Thymus (tissue), 11 donors: ENCODE measurements around the gene MAD2L1BP. TPM values are rescaled to one million over a fixed set of nuclear protein-coding genes. Genes with fewer than 3 reads are reported as not detected.

Experiments used
- DNase-seq, 9 donors: peaks; one replicate each; pipeline ENCODE4 v3.0.0-alpha.2; 2013; ENCODE audit warnings: low spot score in 9 of 9, low read depth in 6 of 9, missing footprints in 1 of 9
- H3K27ac ChIP-seq, 2 donors: one replicate each; pipeline ENCODE4 v1.5.1; 2013; ENCODE audit warnings: control low read depth in 1 of 2, low read depth in 1 of 2, low read length in 1 of 2, mild to moderate bottlenecking in 1 of 2, moderate library complexity in 1 of 2
- H3K27me3 ChIP-seq, 2 donors: one replicate each; pipeline ENCODE4 v1.5.1; 2013; ENCODE audit warnings: low read length in 1 of 2; ENCODE audit not compliant: control insufficient read depth in 2 of 2, insufficient read depth in 1 of 2
- H3K36me3 ChIP-seq, 2 donors: one replicate each; pipeline ENCODE4 v1.5.1; 2013; ENCODE audit warnings: low read length in 1 of 2, mild to moderate bottlenecking in 1 of 2, moderate library complexity in 1 of 2; ENCODE audit not compliant: control insufficient read depth in 2 of 2, insufficient read depth in 2 of 2
- H3K4me1 ChIP-seq, 2 donors: one replicate each; pipeline ENCODE4 v1.5.1; 2013; ENCODE audit warnings: low read length in 2 of 2; ENCODE audit not compliant: control insufficient read depth in 2 of 2, insufficient read depth in 2 of 2
- H3K4me3 ChIP-seq, 2 donors: one replicate each; pipeline ENCODE4 v1.5.1; 2013; ENCODE audit warnings: low read length in 2 of 2, control low read depth in 1 of 2, mild to moderate bottlenecking in 1 of 2
- H3K9me3 ChIP-seq, 2 donors: one replicate each; pipeline ENCODE4 v1.5.1; 2013; ENCODE audit warnings: low read length in 1 of 2, mild to moderate bottlenecking in 1 of 2; ENCODE audit not compliant: control insufficient read depth in 2 of 2, insufficient read depth in 1 of 2
- WGBS: extraction: QIAGEN DNeasy Blood & Tissue Kit; methylation state at CpG from one replicate; pipeline ENCODE4 v1.1.7; 2013; 5-methylcytosine and 5-hydroxymethylcytosine counted together
- polyA plus RNA-seq: library from polyadenylated mRNA; stranded (reverse); fragments of 200-250 nt; gene quantifications from one replicate; pipeline ENCODE4 v1.2.3, GENCODE V29; 2013
- total RNA-seq: library from RNA; stranded (reverse); fragments of 120-200 nt; gene quantifications from one replicate; pipeline ENCODE4 v1.2.4, GENCODE V29; 2013
- donor health status: healthy.

Gene MAD2L1BP
- total and polyA plus RNA-seq, 2 donors, result 33.9 to 48.4 TPM

DNA sequence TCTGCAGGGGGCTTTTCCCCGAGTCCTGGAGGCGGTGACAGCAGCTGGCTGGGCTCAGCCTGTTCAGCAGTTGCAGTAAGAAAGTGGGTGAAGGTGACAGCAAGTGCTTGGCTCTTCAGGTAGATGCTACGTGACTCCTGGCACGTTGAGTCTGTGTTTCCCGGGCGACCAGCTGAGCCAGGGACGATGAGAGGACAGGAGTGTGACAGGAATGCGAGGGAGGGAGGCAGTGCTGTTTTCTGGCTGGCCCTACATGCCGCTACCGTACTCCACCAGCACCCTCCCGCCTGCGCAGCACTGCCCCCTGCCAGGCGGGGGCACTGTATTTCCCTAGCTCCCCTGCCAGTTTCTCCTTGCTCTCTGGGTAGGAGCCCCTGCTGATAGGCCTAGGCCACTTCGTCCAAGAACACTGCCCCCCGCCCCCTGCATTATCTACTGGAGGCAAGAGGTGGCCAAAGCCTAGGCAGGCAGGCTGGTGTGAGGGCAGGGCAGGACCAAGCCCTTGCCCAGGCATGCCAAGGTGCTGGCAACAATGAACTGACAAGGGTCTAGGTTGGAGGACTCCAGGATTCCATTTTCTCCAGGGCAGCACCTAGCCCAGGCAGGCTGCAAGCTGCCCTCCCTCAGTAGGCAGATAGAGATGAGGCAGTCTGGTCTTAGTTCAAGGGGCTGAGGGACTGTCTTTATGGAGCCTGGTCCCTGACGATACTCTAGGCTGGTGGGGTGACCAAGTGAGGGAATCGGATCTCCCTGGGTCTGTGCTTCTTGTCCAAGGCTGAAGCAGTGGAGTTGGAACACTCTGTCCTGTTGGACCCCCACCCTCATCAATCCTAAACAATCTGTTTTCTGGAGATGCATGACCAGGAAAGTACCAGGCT is 32.8 kb downstream of the MAD2L1BP start:
- H3K27me3 ChIP-seq, result peaks cover 0 to 5% of the 10 kb centered on the region in 2 donors
- peaks cover 4 to 32% of the 10 kb centered on the region in 2 donors for H3K4me1 ChIP-seq
- 33% methylated on average over 17 of the region's 17 CpGs for WGBS
- H3K36me3 ChIP-seq, result peaks cover 31 to 33% of the 10 kb centered on the region in 2 donors
- H3K9me3 ChIP-seq, result no peaks in the 10 kb centered on the region
- peak overlapping the region in 1 of 2 donors; percentile 48 for H3K27ac ChIP-seq
- no peak overlapping the region for H3K4me3 ChIP-seq
- peak in 5 of 9 donors; percentile 28 to 69 (median 42) for DNase-seq

DNA sequence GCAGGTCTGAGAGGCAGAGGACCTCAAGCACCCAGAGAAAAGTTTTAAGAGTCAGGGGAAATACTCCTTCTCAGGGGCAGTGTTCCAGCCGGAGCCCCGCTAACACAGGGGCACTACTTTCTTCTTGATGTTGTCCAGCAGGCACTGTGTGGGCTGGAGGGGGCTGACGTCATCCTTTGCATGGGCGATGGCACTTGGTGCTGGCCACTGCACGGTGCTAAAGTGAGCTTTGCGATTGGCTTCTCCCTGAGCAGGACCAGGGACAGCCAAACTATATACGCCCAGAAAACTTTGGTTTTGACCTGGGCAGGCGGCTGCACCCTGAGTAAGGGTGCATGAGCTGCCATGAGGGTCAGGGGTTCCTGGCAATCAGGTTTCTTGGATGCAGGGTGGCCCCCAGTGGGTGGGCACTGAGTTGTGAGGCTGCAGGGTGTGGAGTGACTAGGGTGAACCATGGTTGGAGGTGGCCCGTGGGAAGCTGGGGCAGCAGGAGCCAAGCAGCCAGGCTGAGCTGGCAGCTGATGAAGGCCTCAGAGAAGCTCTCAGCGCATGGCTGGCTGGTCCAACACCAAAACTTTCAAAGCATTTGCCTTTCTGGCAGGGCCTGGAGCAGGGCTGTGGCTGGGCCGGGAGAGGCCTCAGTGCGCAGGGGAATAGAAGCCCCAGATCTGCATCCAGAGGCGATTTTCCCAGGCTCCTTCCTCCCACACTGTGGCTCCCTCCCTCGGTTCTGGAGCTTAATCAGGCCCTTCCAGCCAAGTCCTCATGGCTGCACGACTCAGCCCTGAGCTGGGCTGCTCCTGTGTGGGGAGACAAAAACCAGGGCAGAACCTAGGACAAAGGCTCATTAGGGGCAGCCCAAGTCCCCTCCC is 33.6 kb downstream of the MAD2L1BP start:
- peaks cover 40 to 42% of the 10 kb centered on the region in 2 donors for H3K36me3 ChIP-seq
- no peak overlapping the region for H3K4me3 ChIP-seq
- no peaks in the 10 kb centered on the region for H3K9me3 ChIP-seq
- peaks cover 0 to 5% of the 10 kb centered on the region in 2 donors for H3K27me3 ChIP-seq
- peaks cover 4 to 32% of the 10 kb centered on the region in 2 donors for H3K4me1 ChIP-seq
- WGBS, result 94% methylated on average over 15 of the region's 15 CpGs
- DNase-seq, result no peak
- peak overlapping the region in 1 of 2 donors; percentile 32 for H3K27ac ChIP-seq

GRCh38 chr6:43669922-43670622 is 34.4 kb downstream of the MAD2L1BP start:
- Histone ChIP-seq H3K27me3 (peaks cover 0 to 5% of the 10 kb centered on the region in 2 donors), H3K9me3 (no peaks in the 10 kb centered on the region), H3K27ac (peak overlapping the region in 1 of 2 donors; percentile 32), H3K36me3 (peaks cover 48 to 50% of the 10 kb centered on the region in 2 donors), H3K4me1 (peaks cover 4 to 32% of the 10 kb centered on the region in 2 donors), H3K4me3 (no peak overlapping the region)
- WGBS, result 94% methylated on average over 6 of the region's 6 CpGs
- peak in 1 of 9 donors; percentile 34 for DNase-seq

DNA sequence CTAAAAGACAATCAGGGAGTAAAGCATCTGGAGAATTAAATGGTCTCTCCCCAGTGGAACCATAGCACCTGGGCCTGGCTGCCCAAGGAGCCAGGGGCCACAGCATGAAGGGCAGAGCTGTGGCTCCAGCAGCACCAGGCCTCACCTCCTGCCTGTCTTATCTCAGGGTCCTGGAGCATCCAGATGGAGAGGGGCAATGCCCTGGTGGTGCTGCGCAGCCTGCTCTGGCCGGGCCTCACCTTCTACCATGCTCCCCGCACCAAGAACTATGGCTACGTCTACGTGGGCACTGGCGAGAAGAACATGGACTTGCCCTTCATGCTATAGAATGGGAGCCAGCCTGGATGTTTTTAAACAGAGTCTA is 35.0 kb downstream of the MAD2L1BP start:
- no peak for DNase-seq
- Histone ChIP-seq H3K9me3 (no peaks in the 10 kb centered on the region), H3K27me3 (peaks cover 0 to 5% of the 10 kb centered on the region in 2 donors), H3K4me3 (no peak overlapping the region), H3K27ac (no peak overlapping the region), H3K4me1 (peaks cover 4 to 32% of the 10 kb centered on the region in 2 donors), H3K36me3 (peaks cover 53 to 55% of the 10 kb centered on the region in 2 donors)
- 99% methylated on average over 6 of the region's 6 CpGs for WGBS

DNA sequence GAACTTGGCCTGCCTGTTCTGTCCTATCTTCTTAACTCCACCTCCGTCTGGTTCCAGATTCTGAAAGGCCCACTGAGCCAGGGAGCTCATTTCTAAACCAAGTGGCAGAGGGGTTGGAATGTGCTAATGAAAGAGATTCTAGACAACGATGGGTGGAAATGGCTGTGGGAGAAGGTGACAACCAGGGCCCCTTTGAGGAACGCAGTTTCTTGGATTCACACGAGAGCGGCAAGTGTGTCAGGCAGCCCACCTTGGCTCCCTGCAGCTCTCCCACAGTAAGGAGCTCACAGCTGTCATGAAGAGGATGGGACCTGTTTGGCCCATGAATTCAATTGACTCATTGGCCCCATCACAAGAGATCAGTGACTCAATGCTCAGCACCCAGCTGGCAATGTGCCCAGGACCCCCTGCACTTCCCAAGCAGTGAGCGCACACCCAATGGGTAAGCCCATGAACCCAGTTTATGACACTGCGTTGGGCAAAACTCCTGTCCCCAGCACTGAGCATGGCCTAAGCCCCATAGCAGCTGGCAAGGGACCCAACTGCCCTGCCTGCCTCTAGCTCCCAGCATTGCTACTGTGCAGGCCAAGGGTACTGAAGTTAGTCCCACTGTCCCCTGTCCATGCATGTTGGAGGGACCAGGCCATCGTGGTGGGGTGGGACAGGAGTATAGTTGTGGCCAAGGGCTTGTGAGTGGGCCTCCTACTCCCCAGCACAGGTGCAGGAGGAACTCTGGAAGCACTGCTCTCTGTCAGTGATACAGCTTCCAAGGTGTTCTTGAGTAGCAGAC is 35.6 kb downstream of the MAD2L1BP start:
- Histone ChIP-seq H3K4me1 (peaks cover 4 to 32% of the 10 kb centered on the region in 2 donors), H3K4me3 (no peak overlapping the region), H3K27ac (peak overlapping the region in 1 of 2 donors; percentile 47), H3K36me3 (peaks cover 54 to 61% of the 10 kb centered on the region in 2 donors), H3K9me3 (no peaks in the 10 kb centered on the region), H3K27me3 (peaks cover 0 to 5% of the 10 kb centered on the region in 2 donors)
- DNase-seq, result no peak
- 98% methylated on average over 8 of the region's 8 CpGs for WGBS

DNA sequence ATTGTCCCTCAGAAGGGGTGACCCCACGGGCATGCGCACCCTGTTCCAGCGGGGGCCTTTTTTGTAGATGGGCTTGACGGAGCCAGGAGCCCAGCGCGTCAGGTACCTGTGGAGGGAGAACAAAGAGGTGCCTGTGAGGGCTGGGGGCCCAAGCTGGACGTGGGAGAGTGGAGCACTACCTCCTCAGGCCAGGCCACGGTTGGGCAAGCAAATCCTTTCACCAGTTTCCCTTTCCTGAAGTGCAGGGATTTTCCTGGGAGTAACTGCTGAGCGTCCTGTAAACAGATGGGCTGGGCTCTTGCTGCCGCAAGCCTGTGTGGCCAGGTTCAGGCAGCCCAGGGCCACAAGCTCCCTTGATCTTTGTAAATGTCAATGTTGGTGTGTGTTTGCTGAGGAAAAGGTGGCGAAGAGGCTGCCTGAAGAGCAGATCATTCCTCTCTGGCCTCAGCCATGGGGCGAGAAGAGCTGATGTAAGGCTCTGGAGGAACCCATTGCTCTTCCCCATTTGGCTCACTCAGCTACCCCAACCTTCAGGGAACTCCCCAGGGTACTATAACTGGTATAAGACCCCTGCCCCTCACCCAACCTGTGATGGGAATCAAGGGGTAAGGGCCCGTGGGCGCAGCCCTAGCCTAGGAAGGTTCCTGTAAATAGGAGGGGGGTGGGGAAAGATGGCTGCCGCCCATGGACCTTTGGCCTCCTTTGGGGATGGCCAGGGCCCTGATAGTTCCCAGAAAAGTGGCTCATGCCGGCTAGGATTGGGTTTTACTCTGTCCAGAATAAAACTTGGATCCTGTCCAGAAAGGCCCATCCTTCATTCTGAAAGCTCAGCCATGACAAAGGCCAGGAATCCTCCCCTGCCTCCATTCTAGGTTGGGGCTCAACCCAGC is 36.4 kb downstream of the MAD2L1BP start:
- DNase-seq, result no peak
- 97% methylated on average over 16 of the region's 16 CpGs for WGBS
- H3K27ac ChIP-seq, result peak overlapping the region in 1 of 2 donors; percentile 47
- H3K9me3 ChIP-seq, result no peaks in the 10 kb centered on the region
- H3K36me3 ChIP-seq, result peaks cover 63 to 69% of the 10 kb centered on the region in 2 donors
- no peak overlapping the region for H3K4me3 ChIP-seq
- peaks cover 4 to 29% of the 10 kb centered on the region in 2 donors for H3K4me1 ChIP-seq
- peaks cover 0 to 5% of the 10 kb centered on the region in 2 donors for H3K27me3 ChIP-seq

GRCh38 chr6:43673444-43674084 is 37.9 kb downstream of the MAD2L1BP start:
- Histone ChIP-seq H3K4me3 (no peak overlapping the region), H3K27ac (no peak overlapping the region), H3K4me1 (peaks cover 0 to 14% of the 10 kb centered on the region in 2 donors), H3K36me3 (peaks cover 78 to 84% of the 10 kb centered on the region in 2 donors), H3K9me3 (no peaks in the 10 kb centered on the region), H3K27me3 (no peaks in the 10 kb centered on the region)
- 96% methylated on average over 15 of the region's 15 CpGs for WGBS
- no peak for DNase-seq
